Ammon's horn (tissue), 1 donor: ENCODE measurements around the gene STAMBP.

Experiments used
- DNase-seq: peaks from one replicate; pipeline ENCODE4 v3.0.0-alpha.2; 2016; ENCODE audit warnings: low spot score

The STAMBP gene

GRCh38 chr2:73906847-73907505 is 78.2 kb downstream of the STAMBP start:
- DNase-seq: no peak

GRCh38 chr2:73907840-73908452 is 79.2 kb downstream of the STAMBP start:
- DNase-seq: no peak

- DNase-seq: no peak
Measured at GRCh38 chr2:73908689-73909652, 80.2 kb downstream of the STAMBP start.

- no peak for DNase-seq
Measured at GRCh38 chr2:73910873-73911547, 82.2 kb downstream of the STAMBP start.

- no peak for DNase-seq
Measured at GRCh38 chr2:73911548-73912208, 82.9 kb downstream of the STAMBP start.

- no peak for DNase-seq
Measured at GRCh38 chr2:73913414-73914054, 84.8 kb downstream of the STAMBP start.

- DNase-seq: no peak
Measured at GRCh38 chr2:73914667-73915066, 85.9 kb downstream of the STAMBP start.

GRCh38 chr2:73915437-73915993 is 86.8 kb downstream of the STAMBP start:
- no peak for DNase-seq

GRCh38 chr2:73916666-73917065 is 87.9 kb downstream of the STAMBP start:
- DNase-seq: no peak

- DNase-seq: no peak
Measured at GRCh38 chr2:73917296-73917695, 88.5 kb downstream of the STAMBP start.

- DNase-seq: no peak
Measured at GRCh38 chr2:73917696-73918207, 89.0 kb downstream of the STAMBP start.

GRCh38 chr2:73918856-73919255 is 90.1 kb downstream of the STAMBP start:
- DNase-seq: no peak

GRCh38 chr2:73919596-73920228 is 91.0 kb downstream of the STAMBP start:
- DNase-seq: no peak

GRCh38 chr2:73920577-73921545 is 92.1 kb downstream of the STAMBP start:
- DNase-seq: no peak

- no peak for DNase-seq
Measured at GRCh38 chr2:73921581-73921980, 92.8 kb downstream of the STAMBP start.

GRCh38 chr2:73922681-73923080 is 93.9 kb downstream of the STAMBP start:
- DNase-seq: no peak
